Common myeloid progenitor, CD34-positive (primary cell): ENCODE data around the gene HYAL1.
"Not testable (repeated sequence)": the region's sequence is repeated elsewhere in the genome, so short reads cannot be mapped to it uniquely, and the experiment has no call there.

ENCODE experiments used
- CTCF ChIA-PET: fragments of 350-600 bp; sonication (Branson Sonifier 250); formaldehyde crosslinking; loops from one replicate; lab custom pipeline; 2021; ENCODE audit warnings: antibody characterized with exemption; lab: Charles Lee
- POLR2A ChIA-PET: fragments of 350-600 bp; sonication (Branson Sonifier 250); formaldehyde crosslinking; loops from one replicate; lab custom pipeline; 2021; ENCODE audit warnings: antibody characterized with exemption; lab: Charles Lee
- DNase-seq, 3 donors: peaks; one replicate each; pipeline versions ENCODE4 v3.0.0 to v3.0.0-alpha.2; 2013
- H3K27ac ChIP-seq, 2 experiments: 1 replicate in 1 of 2; 2 replicates in 1 of 2; pipeline ENCODE4 v1.7.0; 2013; ENCODE audit warnings: inconsistent platforms in 2 of 2, low read length in 2 of 2, mild to moderate bottlenecking in 2 of 2, low read depth in 1 of 2, moderate library complexity in 1 of 2; ENCODE audit not compliant: severe bottlenecking in 2 of 2, insufficient read depth in 1 of 2, poor library complexity in 1 of 2
- H3K27me3 ChIP-seq, 5 experiments: replicated peaks in 2 of 5; 1 replicate in 3 of 5; 2 replicates in 2 of 5; pipeline versions ENCODE4 v1.6.1 to v1.7.0; 2013; ENCODE audit warnings: low read length in 4 of 5, mild to moderate bottlenecking in 2 of 5, moderate library complexity in 2 of 5, inconsistent platforms in 1 of 5; ENCODE audit not compliant: insufficient read depth in 5 of 5, control insufficient read depth in 4 of 5
- H3K36me3 ChIP-seq, 4 experiments: 1 replicate in 2 of 4; 2 replicates in 2 of 4; pipeline versions ENCODE4 v1.6.1 to v1.7.0; 2013; ENCODE audit warnings: low read length in 3 of 4, control low read depth in 1 of 4, mild to moderate bottlenecking in 1 of 4; ENCODE audit not compliant: control insufficient read depth in 4 of 4, insufficient read depth in 4 of 4
- H3K4me1 ChIP-seq, 4 experiments: 1 replicate in 3 of 4; 2 replicates in 1 of 4; pipeline versions ENCODE4 v1.6.1 to v1.7.1; 2013; ENCODE audit warnings: low read length in 3 of 4, mild to moderate bottlenecking in 3 of 4, control low read depth in 1 of 4, inconsistent platforms in 1 of 4, moderate library complexity in 1 of 4; ENCODE audit not compliant: control insufficient read depth in 4 of 4, insufficient read depth in 4 of 4; ENCODE audit errors: control extremely low read depth in 1 of 4
- H3K4me3 ChIP-seq, 7 experiments: 1 replicate in 4 of 7; 2 replicates in 3 of 7; pipeline versions ENCODE4 v1.5.1 to v1.7.0; 2013; ENCODE audit warnings: mild to moderate bottlenecking in 7 of 7, low read length in 6 of 7, moderate library complexity in 6 of 7, inconsistent platforms in 2 of 7, low read depth in 2 of 7, control low read depth in 1 of 7; ENCODE audit not compliant: insufficient read depth in 4 of 7, control insufficient read depth in 1 of 7; ENCODE audit errors: extremely low read depth in 1 of 7
- H3K9me3 ChIP-seq, 5 experiments: 1 replicate in 4 of 5; 2 replicates in 1 of 5; pipeline versions ENCODE4 v1.6.1 to v1.7.1; 2013; ENCODE audit warnings: low read length in 4 of 5, mild to moderate bottlenecking in 2 of 5, inconsistent platforms in 1 of 5, low read depth in 1 of 5, moderate library complexity in 1 of 5; ENCODE audit not compliant: control insufficient read depth in 4 of 5, insufficient read depth in 2 of 5; ENCODE audit errors: control extremely low read depth in 1 of 5
- WGBS: methylation state at CpG from one replicate; pipeline ENCODE4 v1.1.5; 2013; ENCODE audit not compliant: insufficient coverage; 5-methylcytosine and 5-hydroxymethylcytosine counted together

The HYAL1 gene

DNA sequence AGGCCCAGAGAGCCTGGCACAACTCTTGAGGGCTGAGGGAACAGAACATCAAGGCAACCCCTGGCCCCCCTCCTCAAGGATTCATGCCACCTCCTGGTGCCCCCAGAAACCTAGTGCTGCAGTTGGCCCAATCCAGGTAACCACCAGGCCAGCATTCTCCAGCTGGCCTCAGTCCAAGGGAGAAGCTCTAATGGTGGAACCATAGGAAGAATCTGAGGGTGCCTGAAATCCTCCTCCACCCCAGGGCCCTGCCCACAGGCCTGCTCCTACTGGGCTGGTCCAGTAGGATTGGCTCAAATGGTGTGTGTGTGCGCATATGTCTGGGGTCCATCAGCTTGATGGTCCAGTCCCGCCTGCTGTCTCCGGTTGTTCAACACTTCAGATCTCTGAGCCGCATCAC lies 11.4 kb upstream of the HYAL1 start:
- ChIA-PET POLR2A (interaction anchor here (1.0 kb wide), 1 partner anchor 15 kb away, joined by 3 read pairs; no protein-coding TSS in a partner anchor), CTCF (interaction anchor here (0.6 to 11.6 kb wide), 7 partner anchors 9 to 169 kb away, joined by 3 to 105 read pairs (median 5); partner anchors contain the start of genes HYAL1 and TUSC2)
- no peak overlapping the region for H3K27ac ChIP-seq
- no peaks in the 10 kb centered on the region for H3K9me3 ChIP-seq
- no peaks in the 10 kb centered on the region for H3K27me3 ChIP-seq
- H3K4me1 ChIP-seq: peaks cover 2 to 25% (median 22%) of the 10 kb centered on the region in 4 experiments
- no peak overlapping the region for H3K4me3 ChIP-seq
- no peak for DNase-seq
- 90% methylated on average over 2 of the region's 4 CpGs for WGBS
- H3K36me3 ChIP-seq: peaks cover 0 to 37% (median 10%) of the 10 kb centered on the region in 4 experiments

- no peaks in the 10 kb centered on the region for H3K9me3 ChIP-seq
- CTCF ChIA-PET: interaction anchor here (1.3 to 11.6 kb wide), 5 partner anchors 8 to 40 kb away, joined by 3 to 105 read pairs (median 8); partner anchors contain the start of genes HYAL1 and TUSC2
- peaks cover 0 to 33% (median 10%) of the 10 kb centered on the region in 4 experiments for H3K36me3 ChIP-seq
- no peak overlapping the region for H3K4me3 ChIP-seq
- WGBS: 96% methylated on average over 3 of the region's 3 CpGs
- H3K4me1 ChIP-seq: peaks cover 2 to 20% (median 18%) of the 10 kb centered on the region in 4 experiments
- no peaks in the 10 kb centered on the region for H3K27me3 ChIP-seq
- no peak overlapping the region for H3K27ac ChIP-seq
- POLR2A ChIA-PET: no interaction called here
- no peak for DNase-seq
Observed at GRCh38 chr3:50314342-50314741, 11.0 kb upstream of the HYAL1 start.

- H3K27me3 ChIP-seq, POLR2A ChIA-PET, H3K27ac ChIP-seq, CTCF ChIA-PET, H3K4me3 ChIP-seq, H3K4me1 ChIP-seq, H3K9me3 ChIP-seq, DNase-seq: not testable (repeated sequence)
- 98% methylated on average over 6 of the region's 32 CpGs for WGBS
- H3K36me3 ChIP-seq: peaks cover 0 to 11% (median 5%) of the 10 kb centered on the region in 4 experiments
Observed at GRCh38 chr3:50312041-50312440, 8.7 kb upstream of the HYAL1 start.

DNA sequence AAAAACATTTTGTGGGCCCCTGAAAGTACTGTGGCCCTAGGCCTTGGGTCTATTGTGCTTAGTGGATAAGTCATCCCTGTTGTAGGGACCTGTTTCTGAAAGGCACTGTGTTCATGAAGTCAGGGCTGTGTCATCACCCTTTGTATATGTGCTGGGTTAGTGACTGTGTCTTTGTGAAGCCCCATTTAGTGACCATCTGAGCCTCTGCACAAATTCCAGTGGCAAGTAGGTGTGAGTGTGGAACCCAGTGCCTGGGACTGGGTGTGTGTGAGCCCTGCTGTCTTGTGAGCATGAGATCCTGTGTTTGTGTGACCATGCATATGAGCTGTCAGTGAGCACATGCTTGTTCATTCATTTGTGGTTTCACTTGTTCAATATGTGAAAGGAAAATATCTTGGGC lies 1.2 kb upstream of the HYAL1 start:
- CTCF ChIA-PET: interaction anchor here (1.0 to 9.6 kb wide), 3 partner anchors 15 to 23 kb away, joined by 4 to 105 read pairs (median 6); partner anchors contain the start of gene HYAL2
- H3K4me3 ChIP-seq: no peak overlapping the region
- no peak for DNase-seq
- no peaks in the 10 kb centered on the region for H3K27me3 ChIP-seq
- H3K9me3 ChIP-seq: peaks cover 0 to 5% (median 2%) of the 10 kb centered on the region in 5 experiments
- peaks cover 5 to 11% (median 10%) of the 10 kb centered on the region in 4 experiments for H3K4me1 ChIP-seq
- H3K27ac ChIP-seq: no peak overlapping the region
- POLR2A ChIA-PET: no interaction called here
- H3K36me3 ChIP-seq: peaks cover 0 to under 1% (median 0%) of the 10 kb centered on the region in 4 experiments

DNA sequence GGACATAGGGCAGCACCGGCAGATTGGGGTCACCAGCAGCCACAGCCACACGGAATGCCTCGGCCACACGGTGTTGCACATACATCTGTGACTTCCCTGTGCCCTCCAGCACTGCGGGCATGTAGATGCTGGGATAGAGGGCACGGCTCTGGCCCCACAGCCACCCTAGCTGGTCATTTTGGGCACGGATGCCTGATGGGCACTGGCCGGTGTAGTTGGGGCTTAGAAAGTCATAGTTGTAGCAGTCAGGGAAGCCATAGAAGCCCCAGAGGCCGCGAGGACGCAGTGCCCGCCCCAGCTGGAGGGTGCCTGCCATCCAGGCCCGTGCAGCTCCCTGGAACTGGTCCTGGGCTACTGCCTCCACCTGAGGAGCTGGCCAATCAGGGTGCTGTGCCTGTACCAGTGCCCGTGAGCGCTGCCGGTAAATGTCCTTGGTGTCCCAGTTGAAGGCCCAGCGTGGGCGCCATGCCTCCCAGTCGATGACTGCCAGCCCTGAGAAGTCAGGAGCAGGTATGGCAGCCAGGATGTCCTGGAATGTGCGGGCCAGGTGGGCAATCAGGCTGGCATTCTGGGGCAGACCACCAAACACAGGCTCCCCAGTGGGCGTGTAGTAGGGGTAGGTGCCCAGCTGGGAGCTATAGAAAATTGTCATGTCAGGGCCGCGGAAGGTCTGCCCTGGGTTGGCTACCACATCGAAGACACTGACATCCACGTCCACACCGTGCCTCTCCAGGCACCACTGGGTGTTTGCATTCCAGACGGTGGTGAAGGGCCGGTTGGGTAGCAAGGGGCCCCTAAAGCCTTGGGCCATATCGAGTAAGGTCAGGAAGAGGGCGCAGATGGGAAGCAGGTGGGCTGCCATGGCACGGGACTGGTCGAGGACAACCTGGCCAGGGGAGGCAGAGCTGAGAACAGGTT lies 1.0 kb downstream of the HYAL1 start:
- POLR2A ChIA-PET: interaction anchor here (1.7 kb wide), 1 partner anchor 26 kb away, joined by 5 read pairs; the partner anchor contains the start of gene TUSC2
- WGBS: 95% methylated on average over 31 of the region's 32 CpGs
- DNase-seq: no peak
- Histone ChIP-seq H3K4me1 (peaks cover 7 to 29% (median 29%) of the 10 kb centered on the region in 4 experiments), H3K4me3 (no peak overlapping the region), H3K27me3 (no peaks in the 10 kb centered on the region), H3K9me3 (peaks cover 0 to 2% (median 0%) of the 10 kb centered on the region in 5 experiments), H3K36me3 (peaks cover 0 to 4% (median 1%) of the 10 kb centered on the region in 4 experiments), H3K27ac (no peak overlapping the region)
- CTCF ChIA-PET: interaction anchor here (1.5 to 9.6 kb wide), 3 partner anchors 10 to 26 kb away, joined by 4 to 105 read pairs (median 8); partner anchors contain the start of genes HYAL2, IFRD2 and TUSC2

- H3K4me3 ChIP-seq: peak overlapping the region in 1 of 7 experiments; percentile 69
- DNase-seq: no peak
- H3K36me3 ChIP-seq: peaks cover 0 to 18% (median 9%) of the 10 kb centered on the region in 4 experiments
- CTCF ChIA-PET: interaction anchor here (0.6 to 5.3 kb wide), 3 partner anchors 14 to 23 kb away, joined by 4 to 46 read pairs (median 5); partner anchors contain the start of gene HYAL2
- WGBS: 83% methylated on average over 2 of the region's 6 CpGs
- H3K27me3 ChIP-seq: no peaks in the 10 kb centered on the region
- POLR2A ChIA-PET: no interaction called here
- no peaks in the 10 kb centered on the region for H3K9me3 ChIP-seq
- peaks cover 7 to 34% (median 31%) of the 10 kb centered on the region in 4 experiments for H3K4me1 ChIP-seq
- H3K27ac ChIP-seq: peak overlapping the region in 1 of 2 experiments; percentile 86
Observed at GRCh38 chr3:50300681-50301254, 2.6 kb downstream of the HYAL1 start.
